Measurements from ENCODE around the gene SEC22A. TPM values are rescaled to one million over a fixed set of nuclear protein-coding genes. Genes with fewer than 3 reads are reported as not detected.

SEC22A gene
- total and polyA plus RNA-seq, 2 of the 13 experiments (the other 11 are each of a cell fraction or from before 2014, with no cell fraction given) = 14.1 to 17.3 TPM

GRCh38 chr3:123283657-123284398 is 82.1 kb downstream of the SEC22A start (continued):
- no peak for TF ChIP-seq SP5 (CRISPR knock-in tag; IDR thresholded peaks at IDR 0.05; ENCODE audit: borderline replicate concordance, low read depth)
- no peak for TF ChIP-seq HDAC6 (IDR thresholded peaks at IDR 0.05; ENCODE audit: low read depth, low read length)
- TF ChIP-seq, protein P1, sequence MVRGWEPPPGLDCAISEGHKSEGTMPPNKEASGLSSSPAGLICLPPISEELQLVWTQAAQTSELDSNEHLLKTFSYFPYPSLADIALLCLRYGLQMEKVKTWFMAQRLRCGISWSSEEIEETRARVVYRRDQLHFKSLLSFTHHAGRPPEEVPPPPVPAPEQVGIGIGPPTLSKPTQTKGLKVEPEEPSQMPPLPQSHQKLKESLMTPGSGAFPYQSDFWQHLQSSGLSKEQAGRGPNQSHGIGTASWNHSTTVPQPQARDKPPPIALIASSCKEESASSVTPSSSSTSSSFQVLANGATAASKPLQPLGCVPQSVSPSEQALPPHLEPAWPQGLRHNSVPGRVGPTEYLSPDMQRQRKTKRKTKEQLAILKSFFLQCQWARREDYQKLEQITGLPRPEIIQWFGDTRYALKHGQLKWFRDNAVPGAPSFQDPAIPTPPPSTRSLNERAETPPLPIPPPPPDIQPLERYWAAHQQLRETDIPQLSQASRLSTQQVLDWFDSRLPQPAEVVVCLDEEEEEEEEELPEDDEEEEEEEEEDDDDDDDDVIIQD (CRISPR knock-in tag; IDR thresholded peaks at IDR 0.05; ENCODE audit: low read depth) = no peak
- no peak for TF ChIP-seq MYPOP (CRISPR knock-in tag; IDR thresholded peaks at IDR 0.05)
- no peak for TF ChIP-seq ZNF138 (CRISPR knock-in tag; IDR thresholded peaks at IDR 0.05; ENCODE audit: low read depth)

- no peaks in the 10 kb centered on the region for H3K4me1 ChIP-seq (ENCODE audit: insufficient read depth, low read length)
- ATAC-seq (no peak), DNase-seq (ENCODE audit: low spot score) (no peak), FAIRE-seq (no peak)
- BruUV-seq (replicated peaks) = no TSS peak
- H3K79me2 ChIP-seq (ENCODE audit: insufficient read depth, low read length) = no peaks in the 10 kb centered on the region
- H4K20me1 ChIP-seq (ENCODE audit: insufficient read depth, low read length) = peaks cover 5% of the 10 kb centered on the region; the same call in 1 of the 2 replicates
- no peak overlapping the region for H3K27ac ChIP-seq (ENCODE audit: extremely low read length, insufficient read depth, low read length)
- H3K9ac ChIP-seq (ENCODE audit: insufficient read depth, low read depth, low read length) = no peak overlapping the region
- no peak overlapping the region for H3K4me2 ChIP-seq (ENCODE audit: low read depth, low read length)
- H3K4me3 ChIP-seq (replicated peaks in 1 of 3; ENCODE audit: insufficient read depth in 1 of 3, low read depth in 2 of 3, low read length in 3 of 3) = no peak overlapping the region
- in situ Hi-C loops (cut with HindIII; ENCODE audit: extremely low pct_ligation_motif_present, low pct_unique_long_range_greater_than_20kb) (no loop called here), intact Hi-C loops (cut with micrococcal nuclease; ENCODE audit: unreplicated experiment) (no loop called here)
- H3K27me3 ChIP-seq (ENCODE audit: control insufficient read depth in 1 of 2, insufficient read depth in 2 of 2, low read length in 2 of 2) = no peaks in the 10 kb centered on the region; a peak in 1 of 5 replicates
- no peak for TF ChIP-seq FOXP1 (IDR thresholded peaks at IDR 0.05)
- TF ChIP-seq FOXP1 (CRISPR knock-in tag; IDR thresholded peaks at IDR 0.05) = no peak
- TF ChIP-seq RARA (CRISPR knock-in tag; IDR thresholded peaks at IDR 0.05) = no peak
- TF ChIP-seq, protein P2, sequence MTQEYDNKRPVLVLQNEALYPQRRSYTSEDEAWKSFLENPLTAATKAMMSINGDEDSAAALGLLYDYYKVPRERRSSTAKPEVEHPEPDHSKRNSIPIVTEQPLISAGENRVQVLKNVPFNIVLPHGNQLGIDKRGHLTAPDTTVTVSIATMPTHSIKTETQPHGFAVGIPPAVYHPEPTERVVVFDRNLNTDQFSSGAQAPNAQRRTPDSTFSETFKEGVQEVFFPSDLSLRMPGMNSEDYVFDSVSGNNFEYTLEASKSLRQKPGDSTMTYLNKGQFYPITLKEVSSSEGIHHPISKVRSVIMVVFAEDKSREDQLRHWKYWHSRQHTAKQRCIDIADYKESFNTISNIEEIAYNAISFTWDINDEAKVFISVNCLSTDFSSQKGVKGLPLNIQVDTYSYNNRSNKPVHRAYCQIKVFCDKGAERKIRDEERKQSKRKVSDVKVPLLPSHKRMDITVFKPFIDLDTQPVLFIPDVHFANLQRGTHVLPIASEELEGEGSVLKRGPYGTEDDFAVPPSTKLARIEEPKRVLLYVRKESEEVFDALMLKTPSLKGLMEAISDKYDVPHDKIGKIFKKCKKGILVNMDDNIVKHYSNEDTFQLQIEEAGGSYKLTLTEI (CRISPR knock-in tag; conservative IDR thresholded peaks at IDR 0.05) = no peak
- no peak for TF ChIP-seq ZNF546 (CRISPR knock-in tag; conservative IDR thresholded peaks at IDR 0.05)
- TF ChIP-seq, protein P3, sequence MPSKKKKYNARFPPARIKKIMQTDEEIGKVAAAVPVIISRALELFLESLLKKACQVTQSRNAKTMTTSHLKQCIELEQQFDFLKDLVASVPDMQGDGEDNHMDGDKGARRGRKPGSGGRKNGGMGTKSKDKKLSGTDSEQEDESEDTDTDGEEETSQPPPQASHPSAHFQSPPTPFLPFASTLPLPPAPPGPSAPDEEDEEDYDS (CRISPR knock-in tag; IDR thresholded peaks at IDR 0.05) = no peak
- H2AFZ ChIP-seq (ENCODE audit: low read length) = no peak overlapping the region
- POLR2A ChIA-PET = no interaction called here
- CTCF ChIA-PET (ENCODE audit: low intra/inter-chr PET ratio, low total read pairs) = no interaction called here
- no peaks in the 10 kb centered on the region for H3K36me3 ChIP-seq (replicated peaks in 1 of 2; ENCODE audit: control insufficient read depth in 1 of 2, insufficient read depth in 2 of 2, low read length in 2 of 2)
- no peaks in the 10 kb centered on the region for H3K9me3 ChIP-seq (ENCODE audit: low read length)
- 37% methylated on average over 4 of the region's 18 CpGs for WGBS (ENCODE audit: low lambda C conversion rate)
Observed at GRCh38 chr3:123284399-123285010, 82.8 kb downstream of the SEC22A start.
